OCI-M1 (cell line): ENCODE results near the gene LEO1.
A peak's percentile ranks its signal among the peaks of the same experiment; 100 is the strongest.
"Not testable (repeated sequence)": the region's sequence is repeated elsewhere in the genome, so short reads cannot be mapped to it uniquely, and the experiment has no call there.

ENCODE experiments used
- DNase-seq: peaks from one replicate; lab custom pipeline; 2025; lab: John Stamatoyannopoulos, UW

The LEO1 gene

GRCh38 chr15:52003710-52004109 lies 32.1 kb upstream of the LEO1 start:
- DNase-seq: peak; percentile 26

- not testable (repeated sequence) for DNase-seq
These were observed 31.5 kb upstream of the LEO1 start for GRCh38 chr15:52003089-52003488.

GRCh38 chr15:52002351-52002750 lies 30.8 kb upstream of the LEO1 start:
- DNase-seq: no peak

DNA sequence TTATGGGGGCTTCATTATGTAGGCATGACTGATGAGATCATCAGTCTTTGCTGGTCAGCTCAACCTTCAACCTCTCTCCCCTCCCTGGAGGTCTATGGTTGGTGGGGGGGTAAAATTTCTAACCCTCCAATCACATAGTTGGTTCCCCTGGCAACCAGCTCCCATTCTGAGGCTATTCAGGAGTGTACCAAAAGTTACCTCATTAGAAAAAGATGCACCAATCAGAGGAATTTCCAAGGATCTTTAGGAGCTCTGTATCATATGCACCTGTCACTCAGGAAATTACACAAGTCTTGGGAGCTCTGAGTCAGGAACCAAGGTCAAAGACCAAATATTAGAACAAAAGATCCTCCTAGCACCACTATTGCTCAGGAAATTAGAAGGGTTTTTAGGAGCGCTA lies 21.4 kb upstream of the LEO1 start:
- DNase-seq: no peak

DNA sequence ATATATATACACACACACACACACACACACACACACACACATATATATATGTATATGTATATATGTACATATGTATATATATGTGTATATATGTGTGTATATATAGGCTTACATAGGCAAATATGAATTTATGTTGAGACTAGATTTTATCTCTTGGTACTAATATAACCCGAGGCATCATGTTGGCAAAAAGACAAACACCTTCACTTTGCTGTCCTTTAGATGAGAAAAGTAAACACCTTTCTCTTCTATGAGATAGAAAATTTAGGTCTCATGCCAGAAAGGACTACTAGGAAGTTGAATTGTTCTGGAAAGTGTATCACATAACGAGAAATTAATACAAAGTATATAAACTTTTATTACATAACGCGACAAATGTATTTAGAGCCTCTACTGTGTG lies 19.6 kb upstream of the LEO1 start:
- DNase-seq: no peak

- peak; percentile 35 for DNase-seq
These were observed 11.2 kb upstream of the LEO1 start for GRCh38 chr15:51982770-51983103.

DNA sequence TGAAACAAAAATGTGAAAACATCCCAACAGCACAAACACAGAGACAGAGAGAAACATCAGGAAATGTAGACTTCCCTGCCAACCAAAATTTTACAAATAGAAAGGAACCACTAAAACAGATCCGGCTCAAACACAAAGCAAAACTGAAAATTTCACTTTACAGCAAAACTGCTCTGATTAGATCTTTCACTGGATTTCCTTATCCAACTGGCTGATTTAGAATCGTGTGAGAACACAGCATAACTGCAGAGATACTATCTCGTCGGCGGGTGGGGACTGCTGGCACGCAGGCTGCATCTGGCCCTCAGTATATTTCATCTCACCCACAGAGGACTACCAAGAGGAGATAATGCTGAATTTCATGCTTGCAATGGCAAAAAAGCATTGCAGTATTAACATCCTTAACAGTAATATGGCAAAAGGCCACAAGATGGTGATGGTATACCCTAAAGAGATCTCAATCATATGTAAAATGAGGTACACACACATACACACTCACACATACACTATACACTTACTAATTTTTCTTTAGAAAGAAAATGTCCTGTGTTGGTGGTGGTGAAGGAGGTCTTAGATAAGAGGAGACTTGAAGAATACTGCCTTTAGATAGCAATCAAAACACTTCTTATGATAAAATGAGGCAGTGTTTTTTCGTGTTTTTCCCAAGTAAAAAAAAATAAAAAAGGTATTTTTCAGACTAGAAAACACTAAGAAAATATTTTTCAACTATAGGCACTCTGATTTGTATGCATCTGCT lies 10.6 kb upstream of the LEO1 start:
- DNase-seq: peak; percentile 95

DNA sequence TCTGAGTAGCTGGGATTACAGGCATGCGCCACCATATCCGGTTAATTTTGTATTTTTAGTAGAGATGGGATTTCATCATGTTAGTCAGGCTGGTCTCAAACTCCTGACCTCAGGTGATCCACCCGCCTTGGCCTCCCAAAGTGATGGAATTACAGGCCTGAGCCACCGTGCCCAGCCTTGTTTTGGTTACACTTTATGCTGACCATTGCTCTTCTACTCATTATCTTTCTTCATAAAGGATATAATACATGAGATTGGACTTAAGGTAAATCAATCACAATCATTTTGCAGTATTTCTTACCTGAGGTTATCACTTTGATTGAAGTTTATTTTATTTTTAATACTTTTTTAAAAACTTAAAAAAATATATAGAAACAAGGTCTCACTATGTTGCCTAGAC lies 2.2 kb upstream of the LEO1 start:
- DNase-seq: no peak

GRCh38 chr15:51973220-51973619 lies 1.6 kb upstream of the LEO1 start:
- no peak for DNase-seq

DNA sequence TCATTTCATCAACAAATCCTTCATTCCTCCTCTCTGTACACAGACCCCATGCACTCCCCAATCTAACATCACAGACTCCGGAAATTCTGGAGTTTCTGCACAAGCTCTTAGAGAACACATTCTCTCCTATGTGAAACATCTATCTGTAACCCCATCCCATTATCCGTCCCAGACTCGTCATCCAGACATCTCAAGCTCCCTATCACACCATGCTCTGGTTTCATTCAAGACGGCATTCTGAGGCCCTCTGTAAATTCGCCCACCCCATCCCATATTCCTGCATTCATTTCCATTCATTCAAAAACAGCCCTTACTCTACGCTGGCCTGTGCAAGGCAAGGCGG lies 575 bp downstream of the LEO1 start:
- no peak for DNase-seq

DNA sequence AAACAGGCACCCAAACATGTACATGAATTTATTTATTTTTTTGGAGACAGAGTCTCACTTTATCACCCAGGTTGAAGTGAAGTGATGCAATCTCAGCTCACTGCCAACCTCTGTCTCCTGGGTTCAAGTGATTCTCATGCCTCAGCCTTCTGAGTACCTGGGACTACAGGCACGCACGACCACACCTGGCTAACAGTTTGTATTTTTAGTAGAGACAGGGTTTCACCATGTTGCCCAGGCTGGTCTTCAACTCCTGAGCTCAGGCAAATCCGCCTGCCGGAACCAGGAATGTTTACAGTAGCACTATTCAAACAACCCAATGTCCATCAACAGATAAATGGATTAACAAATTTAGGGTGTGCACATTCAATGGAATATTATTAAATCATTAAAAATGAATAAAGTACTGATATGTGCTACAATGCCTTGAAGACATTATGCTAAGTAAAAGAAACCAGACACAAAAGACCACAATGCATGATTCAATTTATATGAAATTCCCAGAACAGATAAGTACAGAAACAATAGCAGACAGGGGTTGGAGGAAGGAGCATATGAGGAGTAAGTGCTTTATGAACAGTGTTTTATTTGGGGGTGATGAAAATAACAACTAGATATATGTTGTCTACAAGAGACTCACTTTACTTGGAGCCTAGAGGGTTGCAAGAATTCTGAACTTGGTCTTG lies 1.3 kb downstream of the LEO1 start:
- peak; percentile 39 for DNase-seq

DNA sequence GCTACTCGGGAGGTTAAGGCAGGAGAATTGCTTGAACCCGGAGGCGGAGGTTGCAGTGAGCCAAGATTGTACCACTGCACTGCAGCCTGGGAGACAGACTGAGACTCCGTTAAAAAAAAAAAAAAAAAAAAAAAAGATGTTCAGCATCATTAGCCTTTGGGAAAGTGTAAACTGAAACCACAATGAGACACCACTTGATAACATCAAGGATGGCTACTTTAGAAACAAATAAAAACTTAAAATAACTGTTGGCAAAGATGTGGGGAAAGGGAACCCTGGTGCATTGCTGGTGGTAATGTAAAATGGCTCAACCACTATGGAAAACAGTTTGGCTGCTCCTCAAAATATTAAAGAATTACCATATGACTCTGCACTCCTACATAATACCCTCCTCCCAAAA lies 1.9 kb downstream of the LEO1 start:
- DNase-seq: peak; percentile 36

GRCh38 chr15:51967583-51967982 lies 4.0 kb downstream of the LEO1 start:
- no peak for DNase-seq

- no peak for DNase-seq
These were observed 5.4 kb downstream of the LEO1 start for GRCh38 chr15:51966192-51966591.

- no peak for DNase-seq
These were observed 5.9 kb downstream of the LEO1 start for GRCh38 chr15:51965691-51966090.

DNA sequence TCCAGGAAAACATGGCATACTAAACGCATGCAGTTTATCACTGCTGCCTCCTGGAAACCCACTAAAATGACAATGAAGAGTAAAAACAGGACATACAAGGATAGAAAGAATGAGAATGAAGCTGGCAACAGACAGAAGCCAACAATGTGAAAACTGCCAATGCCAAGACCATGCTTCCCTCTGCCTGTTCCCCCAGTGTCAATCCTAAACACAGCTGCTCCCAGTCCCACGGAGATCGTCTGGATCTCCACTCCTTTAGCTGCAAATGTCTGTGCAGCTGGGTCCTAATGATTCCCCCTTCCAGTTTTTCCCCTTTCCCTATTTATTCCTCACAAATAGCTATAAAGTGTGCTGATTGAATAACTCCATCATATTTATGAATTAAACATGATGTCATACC lies 16.1 kb downstream of the LEO1 start:
- no peak for DNase-seq

- no peak for DNase-seq
These were observed 18.8 kb downstream of the LEO1 start for GRCh38 chr15:51952805-51953204.

- DNase-seq: no peak
These were observed 24.5 kb downstream of the LEO1 start for GRCh38 chr15:51947124-51947523.

- DNase-seq: no peak
These were observed 32.4 kb downstream of the LEO1 start for GRCh38 chr15:51939216-51939615.

DNA sequence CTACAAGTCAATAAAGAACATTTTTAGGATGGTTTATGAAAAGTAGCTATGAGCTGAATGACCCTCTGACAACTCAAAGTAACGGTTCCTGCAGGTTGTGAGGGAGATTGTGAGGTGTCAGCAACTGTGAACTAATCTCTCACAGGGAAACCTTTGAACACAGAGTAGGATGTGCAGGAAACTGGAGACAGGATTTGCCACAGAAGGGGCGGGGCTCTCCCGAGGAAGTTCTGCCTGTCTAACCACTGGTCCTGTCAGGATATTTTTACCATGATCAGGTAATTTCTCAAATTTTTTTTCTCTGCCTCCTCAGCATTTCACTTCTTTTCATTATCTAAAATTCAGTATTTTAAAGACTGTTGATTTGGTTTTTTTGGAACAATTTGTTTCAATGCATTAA lies 33.3 kb downstream of the LEO1 start:
- DNase-seq: no peak

GRCh38 chr15:51936105-51936478 lies 35.5 kb downstream of the LEO1 start:
- no peak for DNase-seq

DNA sequence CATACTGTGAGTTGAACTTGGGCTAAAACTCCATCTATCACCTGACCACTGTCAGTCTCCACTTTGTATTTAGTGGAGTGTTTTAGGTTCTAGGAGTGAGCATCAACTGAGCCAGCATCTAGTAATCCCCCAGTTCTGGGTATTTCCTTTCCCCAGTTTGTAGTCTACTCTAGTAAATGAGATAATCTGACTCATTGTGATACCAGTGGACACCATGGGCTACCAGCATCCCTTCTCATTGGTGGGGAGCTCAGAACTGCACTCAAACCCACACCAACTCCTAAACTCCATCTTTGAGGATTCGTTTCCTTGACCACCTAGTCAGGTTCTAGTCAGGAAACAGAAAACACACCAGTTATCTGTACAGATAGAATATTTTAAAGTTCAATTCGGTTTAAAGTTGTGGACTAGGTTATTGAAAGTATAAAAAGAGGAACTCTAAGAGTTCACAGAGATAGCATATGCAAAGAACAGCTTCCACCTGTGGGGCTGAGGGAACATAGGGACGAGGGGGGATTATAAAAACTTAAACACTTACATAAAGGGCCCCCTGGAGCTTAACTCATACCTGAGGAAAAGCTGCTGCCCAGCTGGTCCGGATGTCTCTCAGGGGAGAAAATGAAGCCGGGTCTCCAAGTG lies 36.0 kb downstream of the LEO1 start:
- no peak for DNase-seq

DNA sequence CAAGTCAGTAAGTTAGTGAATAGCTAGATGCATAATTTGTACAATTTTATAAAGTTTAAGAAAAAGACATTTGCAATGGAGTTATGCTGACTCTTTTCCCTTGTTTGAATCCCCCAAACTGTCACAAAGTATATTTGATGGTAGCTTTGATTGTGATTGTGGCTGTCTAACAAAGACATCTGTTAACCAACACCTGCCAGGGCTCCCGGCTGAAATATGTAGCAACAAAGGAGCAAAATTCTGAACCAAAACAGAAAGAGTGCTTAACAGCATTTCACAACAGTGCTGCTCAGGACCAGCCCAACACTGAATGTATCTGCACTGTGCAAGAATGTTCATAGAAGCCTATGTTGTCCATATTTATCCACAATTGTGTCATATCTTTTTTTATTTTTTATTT lies 39.4 kb downstream of the LEO1 start:
- DNase-seq: no peak

DNA sequence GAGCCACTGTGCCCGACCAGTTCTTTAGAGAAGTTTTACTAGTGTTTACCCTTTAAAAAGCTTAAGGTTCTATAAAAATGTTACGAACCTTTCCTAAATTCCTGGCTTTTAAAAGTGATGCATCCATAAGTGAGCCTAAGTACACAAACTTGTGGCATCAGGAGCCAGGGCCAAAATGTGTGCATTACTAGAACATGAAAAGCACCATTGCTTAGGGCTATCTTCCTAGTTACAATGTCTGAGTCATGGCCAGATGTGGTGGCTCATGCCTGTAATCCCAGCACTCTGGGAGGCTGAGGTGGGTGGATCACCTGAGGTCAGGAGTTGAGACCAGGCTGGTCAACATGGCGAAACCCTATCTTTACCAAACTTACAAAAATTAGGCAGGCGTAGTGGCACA lies 39.9 kb downstream of the LEO1 start:
- no peak for DNase-seq
